Omental fat pad (tissue), 4 donors: ENCODE measurements around the gene ACBD7. TPM values are rescaled to one million over a fixed set of nuclear protein-coding genes. Genes with fewer than 3 reads are reported as not detected.

Experiments used
- ATAC-seq: fragments of 150-250 bp; one replicate; pipeline ENCODE4 v1.9.1; 2016; ENCODE audit warnings: mild to moderate bottlenecking, moderate library complexity; ENCODE audit not compliant: low FRiP score
- DNase-seq: peaks from one replicate; pipeline ENCODE4 v3.0.0-alpha.2; 2019; ENCODE audit warnings: low spot score
- CTCF ChIP-seq, 3 donors: fragments of 450-650 bp; IDR thresholded peaks; one replicate each; pipeline ENCODE4 v1.5.1; 2016 to 2017; ENCODE audit warnings: antibody characterized with exemption in 3 of 3, mild to moderate bottlenecking in 3 of 3, moderate library complexity in 2 of 3
- total RNA-seq, 4 donors: library from RNA; depleted of rRNA; stranded (reverse); fragments of >200 nt; gene quantifications; one replicate each; pipeline ENCODE4 v1.1.0, GENCODE V29; 2016

ACBD7 gene
- total RNA-seq, 4 donors from 2014 or later = 0.48 TPM; not detected in 3

GRCh38 chr10:15096661-15097010 lies 8.1 kb upstream of the ACBD7 start:
- no peak for TF ChIP-seq CTCF (IDR thresholded peaks at IDR 0.05)
- ATAC-seq (peak; percentile 23), DNase-seq (no peak)

GRCh38 chr10:15092855-15093408 lies 4.4 kb upstream of the ACBD7 start:
- DNase-seq = no peak
- no peak for TF ChIP-seq CTCF (IDR thresholded peaks at IDR 0.05)
- no peak for ATAC-seq

- TF ChIP-seq CTCF (IDR thresholded peaks at IDR 0.05) = no peak
- DNase-seq = no peak
- no peak for ATAC-seq
Measured at GRCh38 chr10:15091418-15091817, 2.8 kb upstream of the ACBD7 start.

DNA sequence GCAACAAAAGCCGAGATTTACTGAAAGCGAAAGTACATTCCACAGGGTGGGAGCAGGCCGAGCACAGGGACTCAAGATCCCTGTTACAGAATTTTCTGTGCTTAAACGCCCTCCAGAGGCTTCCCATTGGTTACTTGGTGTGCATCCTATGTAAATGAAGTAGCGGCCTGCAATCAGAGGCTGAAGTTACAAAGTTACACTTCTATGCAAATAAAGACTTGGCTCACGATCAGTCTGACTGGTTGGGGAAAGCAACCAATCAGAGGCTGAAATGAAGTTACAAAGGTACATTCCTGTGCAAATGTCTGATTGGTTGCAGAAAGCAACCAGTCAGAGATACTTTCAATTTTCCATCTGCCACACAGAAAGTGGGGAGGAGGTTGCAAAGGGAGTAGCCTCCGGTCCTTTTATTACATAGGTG lies 4.1 kb downstream of the ACBD7 start:
- ATAC-seq = peak; percentile 94
- DNase-seq = no peak
- no peak for TF ChIP-seq CTCF (IDR thresholded peaks at IDR 0.05)

- DNase-seq (no peak), ATAC-seq (peak; percentile 16)
- no peak for TF ChIP-seq CTCF (IDR thresholded peaks at IDR 0.05)
Measured at GRCh38 chr10:15083674-15084501, 4.7 kb downstream of the ACBD7 start.

DNA sequence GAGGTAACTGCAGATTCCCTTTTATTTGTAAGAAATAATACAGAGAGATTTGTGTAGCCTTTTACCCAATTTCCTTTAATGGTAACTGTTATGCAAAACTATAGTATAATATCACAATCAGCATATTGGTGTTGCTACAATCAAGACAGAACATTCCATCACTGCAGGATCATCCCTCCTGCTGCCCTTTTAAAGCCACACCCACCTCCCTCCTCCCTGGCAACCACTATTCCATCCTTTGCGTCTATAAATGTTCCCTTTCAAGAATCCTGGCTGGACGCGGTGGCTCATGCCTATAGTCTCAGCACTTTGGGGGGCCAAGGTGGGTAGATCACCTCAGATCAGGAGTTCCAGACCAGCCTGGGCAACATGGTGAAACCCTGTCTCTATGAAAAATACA lies 13.2 kb downstream of the ACBD7 start:
- no peak for TF ChIP-seq CTCF (IDR thresholded peaks at IDR 0.05)
- ATAC-seq (no peak), DNase-seq (no peak)

GRCh38 chr10:15072358-15072757 lies 16.2 kb downstream of the ACBD7 start:
- DNase-seq (no peak), ATAC-seq (no peak)
- TF ChIP-seq CTCF (IDR thresholded peaks at IDR 0.05) = no peak
